Measurements from ENCODE around the gene MAPK8IP3.

MAPK8IP3 gene

GRCh38 chr16:1772908-1773702 lies 67.1 kb downstream of the MAPK8IP3 start, which contains the start of gene MRPS34:
Gene MRPS34, minus strand, starts transcription at chr16:1773134. Its CDS starts 15 bp downstream, at chr16:1773119.
- peak within 1 kb of the TSS; percentile 92 for H2AK5ac ChIP-seq (ENCODE audit: low read length)
- no CpG with 5 or more reads among the region's 108 CpGs for WGBS (ENCODE audit: extremely low coverage, insufficient coverage, insufficient read length)
- peak within 1 kb of the TSS; percentile 91 for H2BK120ac ChIP-seq (ENCODE audit: insufficient read depth, low read length, poor library complexity)
- H3K36me3 ChIP-seq (ENCODE audit: control insufficient read depth in 1 of 2, insufficient read depth in 2 of 2, low read length in 2 of 2): peaks cover 46 to 52% of the 10 kb centered on the region in 2 experiments
- H3K23ac ChIP-seq (ENCODE audit: low read length): no peak within 1 kb of the TSS
- peaks cover 22% of the 10 kb centered on the region for H3K79me1 ChIP-seq (ENCODE audit: low read length)
- peak within 1 kb of the TSS; percentile 94 for H3K4me2 ChIP-seq (ENCODE audit: low read length)
- peak within 1 kb of the TSS; percentile 51 for H2BK12ac ChIP-seq (ENCODE audit: low read length)
- DNase-seq: peak; percentile 68 to 91
- peak within 1 kb of the TSS; percentile 92 for H3K14ac ChIP-seq (ENCODE audit: low read length)
- H2AFZ ChIP-seq (ENCODE audit: insufficient read depth, low read length, poor library complexity): peak within 1 kb of the TSS; percentile 89
- peak within 1 kb of the TSS; percentile 89 for H3K9ac ChIP-seq (ENCODE audit: low read length)
- H4K8ac ChIP-seq (ENCODE audit: low read depth, low read length): peak within 1 kb of the TSS; percentile 97
- peaks cover 15% of the 10 kb centered on the region for H3K79me2 ChIP-seq (ENCODE audit: control insufficient read depth, insufficient read depth, low read length, poor library complexity)
- no peaks in the 10 kb centered on the region for H3K27me3 ChIP-seq (ENCODE audit: insufficient read depth, low read length)
- peak within 1 kb of the TSS; percentile 90 for H2BK5ac ChIP-seq (ENCODE audit: low read depth, low read length, poor library complexity)
- H3K4ac ChIP-seq (ENCODE audit: low read depth, low read length): peak within 1 kb of the TSS; percentile 76
- H3K27ac ChIP-seq (ENCODE audit: low read depth, low read length): peak within 1 kb of the TSS; percentile 90
- peaks cover 10 to 18% of the 10 kb centered on the region in 2 experiments for H3K4me1 ChIP-seq (ENCODE audit: control insufficient read depth in 1 of 2, insufficient read depth in 2 of 2, low read length in 2 of 2)
- H4K91ac ChIP-seq (ENCODE audit: low read depth, low read length): peak within 1 kb of the TSS; percentile 95
- H3K4me3 ChIP-seq (ENCODE audit: low read depth, low read length): peak within 1 kb of the TSS; percentile 95
- H4K12ac ChIP-seq (ENCODE audit: low read depth, low read length): peak within 1 kb of the TSS; percentile 91
- peaks cover 2% of the 10 kb centered on the region for H3K9me3 ChIP-seq (ENCODE audit: insufficient read depth, low read depth, low read length)
- peak within 1 kb of the TSS; percentile 92 for H3K18ac ChIP-seq (ENCODE audit: low read length)

GRCh38 chr16:1773703-1774447 lies 67.9 kb downstream of the MAPK8IP3 start:
- H4K8ac ChIP-seq (ENCODE audit: low read depth, low read length): peak overlapping the region; percentile 80
- peak overlapping the region; percentile 2 for H4K12ac ChIP-seq (ENCODE audit: low read depth, low read length)
- peak overlapping the region; percentile 77 for H2AFZ ChIP-seq (ENCODE audit: insufficient read depth, low read length, poor library complexity)
- H3K4ac ChIP-seq (ENCODE audit: low read depth, low read length): peak overlapping the region; percentile 66
- peaks cover 22% of the 10 kb centered on the region for H3K79me1 ChIP-seq (ENCODE audit: low read length)
- no peak overlapping the region for H2BK5ac ChIP-seq (ENCODE audit: low read depth, low read length, poor library complexity)
- peak overlapping the region; percentile 30 for H2BK120ac ChIP-seq (ENCODE audit: insufficient read depth, low read length, poor library complexity)
- peaks cover 2% of the 10 kb centered on the region for H3K9me3 ChIP-seq (ENCODE audit: insufficient read depth, low read depth, low read length)
- peak overlapping the region; percentile 95 for H3K4me3 ChIP-seq (ENCODE audit: low read depth, low read length)
- H3K79me2 ChIP-seq (ENCODE audit: control insufficient read depth, insufficient read depth, low read length, poor library complexity): peaks cover 15% of the 10 kb centered on the region
- peak overlapping the region; percentile 51 for H2BK12ac ChIP-seq (ENCODE audit: low read length)
- peak overlapping the region; percentile 53 for H2AK5ac ChIP-seq (ENCODE audit: low read length)
- peak overlapping the region; percentile 92 for H3K18ac ChIP-seq (ENCODE audit: low read length)
- peak overlapping the region; percentile 94 for H3K4me2 ChIP-seq (ENCODE audit: low read length)
- WGBS (ENCODE audit: extremely low coverage, insufficient coverage, insufficient read length): no CpG with 5 or more reads among the region's 45 CpGs
- peak overlapping the region; percentile 81 for H3K14ac ChIP-seq (ENCODE audit: low read length)
- H3K27me3 ChIP-seq (ENCODE audit: insufficient read depth, low read length): no peaks in the 10 kb centered on the region
- H3K9ac ChIP-seq (ENCODE audit: low read length): peak overlapping the region; percentile 72
- peaks cover 10 to 18% of the 10 kb centered on the region in 2 experiments for H3K4me1 ChIP-seq (ENCODE audit: control insufficient read depth in 1 of 2, insufficient read depth in 2 of 2, low read length in 2 of 2)
- H3K23ac ChIP-seq (ENCODE audit: low read length): no peak overlapping the region
- peaks cover 45 to 47% of the 10 kb centered on the region in 2 experiments for H3K36me3 ChIP-seq (ENCODE audit: control insufficient read depth in 1 of 2, insufficient read depth in 2 of 2, low read length in 2 of 2)
- H3K27ac ChIP-seq (ENCODE audit: low read depth, low read length): peak overlapping the region; percentile 37
- peak overlapping the region; percentile 83 for H4K91ac ChIP-seq (ENCODE audit: low read depth, low read length)
- DNase-seq: peak in 1 of 2 donors; percentile 35

GRCh38 chr16:1774448-1774780 lies 68.4 kb downstream of the MAPK8IP3 start:
- peaks cover 15% of the 10 kb centered on the region for H3K79me2 ChIP-seq (ENCODE audit: control insufficient read depth, insufficient read depth, low read length, poor library complexity)
- peaks cover 42 to 47% of the 10 kb centered on the region in 2 experiments for H3K36me3 ChIP-seq (ENCODE audit: control insufficient read depth in 1 of 2, insufficient read depth in 2 of 2, low read length in 2 of 2)
- no peak overlapping the region for H3K14ac ChIP-seq (ENCODE audit: low read length)
- H3K79me1 ChIP-seq (ENCODE audit: low read length): peaks cover 22% of the 10 kb centered on the region
- H3K18ac ChIP-seq (ENCODE audit: low read length): no peak overlapping the region
- H3K27me3 ChIP-seq (ENCODE audit: insufficient read depth, low read length): no peaks in the 10 kb centered on the region
- H3K9me3 ChIP-seq (ENCODE audit: insufficient read depth, low read depth, low read length): peaks cover 2% of the 10 kb centered on the region
- WGBS (ENCODE audit: extremely low coverage, insufficient coverage, insufficient read length): no CpG with 5 or more reads among the region's 7 CpGs
- peak overlapping the region; percentile 14 for H4K12ac ChIP-seq (ENCODE audit: low read depth, low read length)
- H3K23ac ChIP-seq (ENCODE audit: low read length): no peak overlapping the region
- no peak overlapping the region for H2BK12ac ChIP-seq (ENCODE audit: low read length)
- peaks cover 10 to 18% of the 10 kb centered on the region in 2 experiments for H3K4me1 ChIP-seq (ENCODE audit: control insufficient read depth in 1 of 2, insufficient read depth in 2 of 2, low read length in 2 of 2)
- H2AK5ac ChIP-seq (ENCODE audit: low read length): no peak overlapping the region
- no peak overlapping the region for H3K27ac ChIP-seq (ENCODE audit: low read depth, low read length)
- H4K8ac ChIP-seq (ENCODE audit: low read depth, low read length): no peak overlapping the region
- H2BK5ac ChIP-seq (ENCODE audit: low read depth, low read length, poor library complexity): no peak overlapping the region
- H2BK120ac ChIP-seq (ENCODE audit: insufficient read depth, low read length, poor library complexity): no peak overlapping the region
- DNase-seq: no peak
- peak overlapping the region; percentile 94 for H3K4me2 ChIP-seq (ENCODE audit: low read length)
- H3K9ac ChIP-seq (ENCODE audit: low read length): no peak overlapping the region
- H3K4me3 ChIP-seq (ENCODE audit: low read depth, low read length): no peak overlapping the region
- H3K4ac ChIP-seq (ENCODE audit: low read depth, low read length): no peak overlapping the region
- H4K91ac ChIP-seq (ENCODE audit: low read depth, low read length): no peak overlapping the region
- H2AFZ ChIP-seq (ENCODE audit: insufficient read depth, low read length, poor library complexity): no peak overlapping the region

- H3K23ac ChIP-seq (ENCODE audit: low read length): no peak overlapping the region
- H3K18ac ChIP-seq (ENCODE audit: low read length): no peak overlapping the region
- peaks cover 47 to 49% of the 10 kb centered on the region in 2 experiments for H3K36me3 ChIP-seq (ENCODE audit: control insufficient read depth in 1 of 2, insufficient read depth in 2 of 2, low read length in 2 of 2)
- peaks cover 2% of the 10 kb centered on the region for H3K9me3 ChIP-seq (ENCODE audit: insufficient read depth, low read depth, low read length)
- no peak overlapping the region for H3K27ac ChIP-seq (ENCODE audit: low read depth, low read length)
- H3K14ac ChIP-seq (ENCODE audit: low read length): no peak overlapping the region
- no peak overlapping the region for H3K9ac ChIP-seq (ENCODE audit: low read length)
- H4K12ac ChIP-seq (ENCODE audit: low read depth, low read length): no peak overlapping the region
- no peak overlapping the region for H4K91ac ChIP-seq (ENCODE audit: low read depth, low read length)
- H3K79me1 ChIP-seq (ENCODE audit: low read length): peaks cover 22% of the 10 kb centered on the region
- no peak overlapping the region for H3K4me2 ChIP-seq (ENCODE audit: low read length)
- no peak overlapping the region for H2BK5ac ChIP-seq (ENCODE audit: low read depth, low read length, poor library complexity)
- no peaks in the 10 kb centered on the region for H3K27me3 ChIP-seq (ENCODE audit: insufficient read depth, low read length)
- no peak overlapping the region for H2BK12ac ChIP-seq (ENCODE audit: low read length)
- no peak overlapping the region for H2AK5ac ChIP-seq (ENCODE audit: low read length)
- DNase-seq: no peak
- H2BK120ac ChIP-seq (ENCODE audit: insufficient read depth, low read length, poor library complexity): no peak overlapping the region
- peaks cover 15% of the 10 kb centered on the region for H3K79me2 ChIP-seq (ENCODE audit: control insufficient read depth, insufficient read depth, low read length, poor library complexity)
- H3K4me1 ChIP-seq (ENCODE audit: control insufficient read depth in 1 of 2, insufficient read depth in 2 of 2, low read length in 2 of 2): peaks cover 13 to 23% of the 10 kb centered on the region in 2 experiments
- no peak overlapping the region for H3K4ac ChIP-seq (ENCODE audit: low read depth, low read length)
- no peak overlapping the region for H3K4me3 ChIP-seq (ENCODE audit: low read depth, low read length)
- no peak overlapping the region for H2AFZ ChIP-seq (ENCODE audit: insufficient read depth, low read length, poor library complexity)
- no peak overlapping the region for H4K8ac ChIP-seq (ENCODE audit: low read depth, low read length)
- WGBS (ENCODE audit: extremely low coverage, insufficient coverage, insufficient read length): no CpG with 5 or more reads among the region's 30 CpGs
These were observed 69.2 kb downstream of the MAPK8IP3 start for GRCh38 chr16:1775006-1775845.

All from trophoblast cell (in vitro differentiated cells and primary cell).